Measurements from ENCODE around the gene SH3BGR. TPM values are rescaled to one million over a fixed set of nuclear protein-coding genes. Genes with fewer than 3 reads are reported as not detected.

SH3BGR gene
- total RNA-seq, 1 donor from 2014 or later = 2.3 TPM

- Mint-ChIP-seq H3K36me3 (ENCODE audit: low read depth) (no peaks in the 10 kb centered on the region), H3K4me3 (no peak overlapping the region), H3K4me1 (peaks cover 19% of the 10 kb centered on the region), H3K27ac (ENCODE audit: unreplicated experiment) (no peak overlapping the region), H3K9me3 (no peaks in the 10 kb centered on the region), H3K27me3 (ENCODE audit: low read depth) (peaks cover 3% of the 10 kb centered on the region)
- TF ChIP-seq, protein P1, sequence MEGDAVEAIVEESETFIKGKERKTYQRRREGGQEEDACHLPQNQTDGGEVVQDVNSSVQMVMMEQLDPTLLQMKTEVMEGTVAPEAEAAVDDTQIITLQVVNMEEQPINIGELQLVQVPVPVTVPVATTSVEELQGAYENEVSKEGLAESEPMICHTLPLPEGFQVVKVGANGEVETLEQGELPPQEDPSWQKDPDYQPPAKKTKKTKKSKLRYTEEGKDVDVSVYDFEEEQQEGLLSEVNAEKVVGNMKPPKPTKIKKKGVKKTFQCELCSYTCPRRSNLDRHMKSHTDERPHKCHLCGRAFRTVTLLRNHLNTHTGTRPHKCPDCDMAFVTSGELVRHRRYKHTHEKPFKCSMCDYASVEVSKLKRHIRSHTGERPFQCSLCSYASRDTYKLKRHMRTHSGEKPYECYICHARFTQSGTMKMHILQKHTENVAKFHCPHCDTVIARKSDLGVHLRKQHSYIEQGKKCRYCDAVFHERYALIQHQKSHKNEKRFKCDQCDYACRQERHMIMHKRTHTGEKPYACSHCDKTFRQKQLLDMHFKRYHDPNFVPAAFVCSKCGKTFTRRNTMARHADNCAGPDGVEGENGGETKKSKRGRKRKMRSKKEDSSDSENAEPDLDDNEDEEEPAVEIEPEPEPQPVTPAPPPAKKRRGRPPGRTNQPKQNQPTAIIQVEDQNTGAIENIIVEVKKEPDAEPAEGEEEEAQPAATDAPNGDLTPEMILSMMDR (conservative IDR thresholded peaks at IDR 0.05) = no peak
- no peak for DNase-seq (ENCODE audit: low read depth, low spot score)
Measured at GRCh38 chr21:39502631-39503030, 50.9 kb downstream of the SH3BGR start.

DNA sequence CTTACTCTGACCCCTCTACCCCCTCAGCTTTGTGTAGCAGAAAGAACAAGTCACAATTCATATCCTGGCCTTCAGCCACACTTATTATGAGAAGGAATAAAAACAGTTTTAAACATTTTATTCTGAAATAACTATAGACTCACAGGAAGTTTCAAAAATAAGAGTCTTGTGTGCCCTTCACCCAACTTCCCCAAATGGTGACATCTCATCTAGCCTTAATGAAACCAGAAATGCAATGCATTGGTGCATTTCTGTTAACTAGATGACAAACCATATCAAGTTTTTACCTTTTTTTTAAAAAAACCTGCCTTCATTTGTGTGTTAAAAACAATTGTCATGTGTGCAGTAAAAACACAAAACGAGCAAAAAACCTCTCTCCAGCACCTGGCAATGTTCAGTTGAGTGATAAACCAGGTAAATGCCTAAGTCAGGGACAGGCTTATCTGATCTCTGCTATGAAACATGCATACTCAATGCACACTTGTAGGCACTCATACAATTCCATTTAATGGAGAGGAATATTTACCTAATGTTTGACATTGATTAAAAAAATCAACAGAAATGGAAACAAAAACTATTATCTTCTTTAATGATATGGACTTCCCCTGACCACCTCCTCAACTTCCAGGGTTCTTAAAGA is 51.5 kb downstream of the SH3BGR start:
- Mint-ChIP-seq H3K9me3 (no peaks in the 10 kb centered on the region), H3K27me3 (ENCODE audit: low read depth) (peaks cover 3% of the 10 kb centered on the region), H3K27ac (ENCODE audit: unreplicated experiment) (no peak overlapping the region), H3K4me1 (peaks cover 23% of the 10 kb centered on the region), H3K4me3 (no peak overlapping the region), H3K36me3 (ENCODE audit: low read depth) (no peaks in the 10 kb centered on the region)
- DNase-seq (ENCODE audit: low read depth, low spot score) = no peak
- TF ChIP-seq, protein P1 (conservative IDR thresholded peaks at IDR 0.05) = no peak

GRCh38 chr21:39504230-39504629 is 52.5 kb downstream of the SH3BGR start:
- DNase-seq (ENCODE audit: low read depth, low spot score) = no peak
- no peaks in the 10 kb centered on the region for H3K36me3 Mint-ChIP-seq (ENCODE audit: low read depth)
- peaks cover 23% of the 10 kb centered on the region for H3K4me1 Mint-ChIP-seq
- no peaks in the 10 kb centered on the region for H3K9me3 Mint-ChIP-seq
- TF ChIP-seq, protein P1 (conservative IDR thresholded peaks at IDR 0.05) = no peak
- H3K27me3 Mint-ChIP-seq (ENCODE audit: low read depth) = peaks cover 3% of the 10 kb centered on the region
- H3K4me3 Mint-ChIP-seq = no peak overlapping the region
- H3K27ac Mint-ChIP-seq (ENCODE audit: unreplicated experiment) = peak overlapping the region; percentile 44

DNA sequence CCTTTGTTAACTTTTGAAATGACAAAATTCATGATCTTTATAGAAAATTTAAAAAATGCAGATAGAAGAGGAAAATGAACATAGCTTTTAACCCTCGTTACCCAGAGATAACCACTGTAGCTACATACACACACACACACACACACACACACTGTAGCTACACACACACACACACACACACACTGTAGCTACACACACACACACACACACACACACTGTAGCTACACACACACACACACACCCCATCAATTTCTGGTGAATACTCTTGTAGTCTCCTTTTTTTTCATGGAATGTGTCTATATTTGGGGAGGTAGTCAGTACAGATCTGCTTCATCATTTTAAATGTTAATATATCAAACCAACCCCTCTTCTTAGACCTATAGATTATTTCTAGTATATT is 58.5 kb downstream of the SH3BGR start:
- Mint-ChIP-seq H3K36me3 (ENCODE audit: low read depth) (no peaks in the 10 kb centered on the region), H3K27me3 (ENCODE audit: low read depth) (peaks cover 6% of the 10 kb centered on the region), H3K9me3 (no peaks in the 10 kb centered on the region), H3K27ac (ENCODE audit: unreplicated experiment) (no peak overlapping the region), H3K4me1 (peaks cover 4% of the 10 kb centered on the region), H3K4me3 (no peak overlapping the region)
- DNase-seq (ENCODE audit: low read depth, low spot score) = no peak
- TF ChIP-seq, protein P1 (conservative IDR thresholded peaks at IDR 0.05) = no peak

- H3K4me3 Mint-ChIP-seq = no peak overlapping the region
- H3K4me1 Mint-ChIP-seq = peaks cover 7% of the 10 kb centered on the region
- H3K36me3 Mint-ChIP-seq (ENCODE audit: low read depth) = no peaks in the 10 kb centered on the region
- DNase-seq (ENCODE audit: low read depth, low spot score) = no peak
- H3K9me3 Mint-ChIP-seq = no peaks in the 10 kb centered on the region
- H3K27me3 Mint-ChIP-seq (ENCODE audit: low read depth) = peaks cover 6% of the 10 kb centered on the region
- TF ChIP-seq, protein P1 (conservative IDR thresholded peaks at IDR 0.05) = no peak
- H3K27ac Mint-ChIP-seq (ENCODE audit: unreplicated experiment) = no peak overlapping the region
Measured at GRCh38 chr21:39511102-39511501, 59.3 kb downstream of the SH3BGR start.
